OCI-LY1 (cell line): ENCODE results near the gene SREBF1.

ENCODE experiments used
- H2AFZ ChIP-seq: fragments of 200-600 bp; sonication (generic), shearing (Covaris generic); 2 replicates; pipeline ENCODE4 v1.6.0; 2014; ENCODE audit warnings: antibody characterized with exemption, mild to moderate bottlenecking, low read length
- H3F3A ChIP-seq: fragments of 200-600 bp; sonication (generic), shearing (Covaris generic); 2 replicates; pipeline ENCODE4 v1.6.0; 2014; ENCODE audit warnings: mild to moderate bottlenecking, antibody characterized with exemption, low read length, moderate library complexity; ENCODE audit not compliant: insufficient read depth
- H3K27ac ChIP-seq: fragments of 200-600 bp; sonication (generic); 2 replicates; pipeline ENCODE4 v1.5.1; 2014; ENCODE audit warnings: low read length, mixed run types, mild to moderate bottlenecking, low read depth; ENCODE audit not compliant: poor library complexity, severe bottlenecking
- H3K27me3 ChIP-seq: fragments of 200-600 bp; sonication (generic); 2 replicates; pipeline ENCODE4 v1.6.0; 2014; ENCODE audit warnings: antibody characterized with exemption, mild to moderate bottlenecking, low read length, moderate library complexity; ENCODE audit not compliant: insufficient read depth
- H3K36me3 ChIP-seq: fragments of 200-600 bp; sonication (generic); 2 replicates; pipeline ENCODE4 v1.6.1; 2014; ENCODE audit warnings: mild to moderate bottlenecking, antibody characterized with exemption, low read length, moderate library complexity, mixed read lengths; ENCODE audit not compliant: insufficient read depth
- H3K4me1 ChIP-seq: fragments of 200-600 bp; sonication (generic); 2 replicates; pipeline ENCODE4 v1.5.1; 2014; ENCODE audit warnings: mild to moderate bottlenecking, low read length, moderate library complexity; ENCODE audit not compliant: insufficient read depth, severe bottlenecking
- H3K4me2 ChIP-seq: fragments of 200-600 bp; sonication (generic), shearing (Covaris generic); 2 replicates; pipeline ENCODE4 v1.6.1; 2014; ENCODE audit warnings: low read length
- H3K4me3 ChIP-seq: fragments of 200-600 bp; sonication (generic); 2 replicates; pipeline ENCODE4 v1.5.1; 2014; ENCODE audit warnings: low read length, low read depth, mild to moderate bottlenecking, mixed read lengths; ENCODE audit not compliant: poor library complexity, severe bottlenecking
- H3K79me2 ChIP-seq: fragments of 200-600 bp; shearing (Covaris generic); 2 replicates; pipeline ENCODE4 v1.6.1; 2016; ENCODE audit warnings: mixed run types, low read length, mixed read lengths; ENCODE audit not compliant: insufficient read depth
- H3K9ac ChIP-seq: fragments of 200-600 bp; sonication (generic), shearing (Covaris generic); 2 replicates; pipeline ENCODE4 v1.6.1; 2014; ENCODE audit warnings: mild to moderate bottlenecking, low read length, mixed read lengths
- H3K9me2 ChIP-seq: fragments of 200-600 bp; sonication (generic), shearing (Covaris generic); 2 replicates; pipeline ENCODE4 v1.6.1; 2014; ENCODE audit warnings: low read depth, mild to moderate bottlenecking, low read length, mixed read lengths
- H3K9me3 ChIP-seq: fragments of 200-600 bp; shearing (Covaris generic); 2 replicates; pipeline ENCODE4 v1.6.1; 2014; ENCODE audit warnings: low read length, mixed read lengths
- H4K20me1 ChIP-seq: fragments of 200-600 bp; sonication (generic), shearing (Covaris generic); 2 replicates; pipeline ENCODE4 v1.6.0; 2016; ENCODE audit warnings: mild to moderate bottlenecking, low read length; ENCODE audit not compliant: insufficient read depth
- CTCF ChIP-seq: fragments of 200-600 bp; sonication (generic), shearing (Covaris generic); IDR thresholded peaks from 2 replicates; pipeline ENCODE4 v1.5.1; 2017; ENCODE audit warnings: mild to moderate bottlenecking, antibody characterized with exemption, low read length, moderate library complexity, mixed read lengths
- EZH2 ChIP-seq: fragments of 200-600 bp; sonication (generic), shearing (Covaris generic); IDR thresholded peaks from 2 replicates; pipeline ENCODE4 v1.8.0; 2017; ENCODE audit warnings: borderline replicate concordance, mixed run types, mild to moderate bottlenecking, antibody characterized with exemption, low read length, moderate library complexity, mixed read lengths

The SREBF1 gene

GRCh38 chr17:17817552-17817947 lies 19.2 kb downstream of the SREBF1 start:
- Histone ChIP-seq H3F3A (no peaks in the 10 kb centered on the region), H3K79me2 (no peaks in the 10 kb centered on the region), H3K27me3 (no peaks in the 10 kb centered on the region), H2AFZ (no peak overlapping the region), H3K9me2 (no peaks in the 10 kb centered on the region), H3K27ac (no peak overlapping the region), H3K9ac (no peak overlapping the region), H3K9me3 (no peaks in the 10 kb centered on the region), H4K20me1 (no peaks in the 10 kb centered on the region), H3K36me3 (peaks cover 76% of the 10 kb centered on the region), H3K4me1 (peaks cover 33% of the 10 kb centered on the region), H3K4me3 (no peak overlapping the region), H3K4me2 (no peak overlapping the region)
- TF ChIP-seq EZH2 (no peak), CTCF (no peak)

GRCh38 chr17:17816831-17817551 lies 19.8 kb downstream of the SREBF1 start:
- H4K20me1 ChIP-seq, result no peaks in the 10 kb centered on the region
- no peaks in the 10 kb centered on the region for H3K27me3 ChIP-seq
- H3K27ac ChIP-seq, result no peak overlapping the region
- no peaks in the 10 kb centered on the region for H3K79me2 ChIP-seq
- H3F3A ChIP-seq, result no peaks in the 10 kb centered on the region
- no peak overlapping the region for H3K4me2 ChIP-seq
- H3K9me3 ChIP-seq, result no peaks in the 10 kb centered on the region
- no peaks in the 10 kb centered on the region for H3K9me2 ChIP-seq
- peaks cover 81% of the 10 kb centered on the region for H3K36me3 ChIP-seq
- no peak overlapping the region for H3K9ac ChIP-seq
- no peak overlapping the region for H3K4me3 ChIP-seq
- no peak for TF ChIP-seq EZH2
- TF ChIP-seq CTCF, result no peak
- H2AFZ ChIP-seq, result no peak overlapping the region
- H3K4me1 ChIP-seq, result peaks cover 27% of the 10 kb centered on the region

DNA sequence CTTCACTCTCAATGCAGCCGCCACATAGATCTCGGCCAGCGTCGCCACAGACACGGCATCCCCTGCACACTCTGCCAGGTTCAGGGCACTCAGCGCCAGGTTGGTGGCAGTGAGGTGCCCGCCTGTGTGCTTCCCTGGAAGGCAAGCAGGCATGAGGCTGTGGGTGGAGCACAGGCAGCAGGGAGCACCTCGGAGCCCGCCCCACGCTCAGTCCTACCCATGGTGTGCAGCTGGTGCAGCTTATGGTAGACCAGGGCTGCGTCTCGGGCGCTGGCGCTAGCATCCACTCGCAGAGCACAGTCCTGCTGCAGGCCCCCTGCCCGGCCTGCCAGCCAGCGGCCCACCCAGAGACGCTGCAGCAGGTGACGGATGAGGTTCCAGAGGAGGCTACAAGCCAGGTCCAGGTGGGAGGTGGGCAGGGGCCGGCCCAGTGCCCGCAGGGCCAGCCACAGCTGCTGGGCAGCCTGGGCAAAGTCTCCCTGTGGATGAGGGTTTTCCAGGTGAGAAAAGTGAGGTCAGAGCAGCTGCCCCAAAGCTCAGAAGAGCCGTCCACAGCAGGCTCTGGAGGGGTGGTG lies 20.5 kb downstream of the SREBF1 start:
- Histone ChIP-seq H3K27ac (no peak overlapping the region), H3K4me2 (no peak overlapping the region), H2AFZ (no peak overlapping the region), H3K79me2 (no peaks in the 10 kb centered on the region), H3K4me3 (no peak overlapping the region), H3F3A (no peaks in the 10 kb centered on the region), H3K27me3 (no peaks in the 10 kb centered on the region), H3K4me1 (peaks cover 21% of the 10 kb centered on the region), H3K9me3 (no peaks in the 10 kb centered on the region), H4K20me1 (no peaks in the 10 kb centered on the region), H3K9ac (no peak overlapping the region), H3K36me3 (peaks cover 86% of the 10 kb centered on the region), H3K9me2 (no peaks in the 10 kb centered on the region)
- no peak for TF ChIP-seq CTCF
- TF ChIP-seq EZH2, result no peak
